Suprapubic skin (tissue), 3 donors: ENCODE measurements around the gene KRTAP10-5.

Source experiments
- POLR2A ChIP-seq, 2 donors: fragments of 450-650 bp; IDR thresholded peaks; one replicate each; pipeline ENCODE4 v1.6.1; 2017; ENCODE audit warnings: antibody characterized with exemption in 2 of 2, mild to moderate bottlenecking in 2 of 2, moderate library complexity in 2 of 2
- TF ChIP-seq, protein P1 (sequence below), 2 donors: fragments of 200-600 bp in 1 of 2; fragments of 450-650 bp in 1 of 2; sonication (generic) in 1 of 2; IDR thresholded peaks; one replicate each; pipeline ENCODE4 v1.5.1; 2016 to 2019; ENCODE audit warnings: antibody characterized with exemption in 2 of 2, mild to moderate bottlenecking in 1 of 2, moderate library complexity in 1 of 2

DNA sequence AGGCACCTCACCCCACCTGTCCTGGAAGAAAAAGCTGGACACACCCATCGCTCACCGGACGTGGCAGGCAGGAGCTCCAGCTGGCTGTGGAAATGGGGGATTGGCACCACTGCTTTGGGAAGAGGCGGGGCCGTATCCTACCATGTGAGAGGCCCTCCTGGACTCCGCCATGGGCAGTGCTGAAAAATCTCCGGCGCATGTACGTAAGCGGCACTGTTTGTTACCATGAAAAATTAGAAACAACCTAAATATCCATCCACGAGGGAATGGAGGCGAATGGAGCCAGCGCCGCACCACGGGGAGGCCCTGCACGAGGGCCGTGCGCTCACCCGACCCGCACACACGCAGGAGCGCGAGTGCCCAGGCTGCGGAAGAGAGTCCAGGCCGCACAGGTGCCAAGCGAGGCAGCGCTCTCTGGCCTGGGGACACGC lies 34.6 kb upstream of the KRTAP10-5 start:
- TF ChIP-seq POLR2A (IDR thresholded peaks at IDR 0.05): no peak
- TF ChIP-seq, protein P1, sequence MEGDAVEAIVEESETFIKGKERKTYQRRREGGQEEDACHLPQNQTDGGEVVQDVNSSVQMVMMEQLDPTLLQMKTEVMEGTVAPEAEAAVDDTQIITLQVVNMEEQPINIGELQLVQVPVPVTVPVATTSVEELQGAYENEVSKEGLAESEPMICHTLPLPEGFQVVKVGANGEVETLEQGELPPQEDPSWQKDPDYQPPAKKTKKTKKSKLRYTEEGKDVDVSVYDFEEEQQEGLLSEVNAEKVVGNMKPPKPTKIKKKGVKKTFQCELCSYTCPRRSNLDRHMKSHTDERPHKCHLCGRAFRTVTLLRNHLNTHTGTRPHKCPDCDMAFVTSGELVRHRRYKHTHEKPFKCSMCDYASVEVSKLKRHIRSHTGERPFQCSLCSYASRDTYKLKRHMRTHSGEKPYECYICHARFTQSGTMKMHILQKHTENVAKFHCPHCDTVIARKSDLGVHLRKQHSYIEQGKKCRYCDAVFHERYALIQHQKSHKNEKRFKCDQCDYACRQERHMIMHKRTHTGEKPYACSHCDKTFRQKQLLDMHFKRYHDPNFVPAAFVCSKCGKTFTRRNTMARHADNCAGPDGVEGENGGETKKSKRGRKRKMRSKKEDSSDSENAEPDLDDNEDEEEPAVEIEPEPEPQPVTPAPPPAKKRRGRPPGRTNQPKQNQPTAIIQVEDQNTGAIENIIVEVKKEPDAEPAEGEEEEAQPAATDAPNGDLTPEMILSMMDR (IDR thresholded peaks at IDR 0.05): no peak
